GM12892 (cell line): ENCODE measurements around the gene NELL1.

Experiments
- POLR2A ChIP-seq: IDR thresholded peaks from 2 replicates; pipeline ENCODE4 v1.6.1; 2011; ENCODE audit warnings: low read depth, low read length, control low read depth
- POLR2AphosphoS5 ChIP-seq: IDR thresholded peaks from 2 replicates; pipeline ENCODE4 v1.6.1; 2011; ENCODE audit warnings: low read depth, low read length, control low read depth
- TAF1 ChIP-seq: IDR thresholded peaks from 2 replicates; pipeline ENCODE4 v1.6.1; 2011; ENCODE audit warnings: low read depth, mild to moderate bottlenecking, control low read depth, low read length, borderline replicate concordance

DNA sequence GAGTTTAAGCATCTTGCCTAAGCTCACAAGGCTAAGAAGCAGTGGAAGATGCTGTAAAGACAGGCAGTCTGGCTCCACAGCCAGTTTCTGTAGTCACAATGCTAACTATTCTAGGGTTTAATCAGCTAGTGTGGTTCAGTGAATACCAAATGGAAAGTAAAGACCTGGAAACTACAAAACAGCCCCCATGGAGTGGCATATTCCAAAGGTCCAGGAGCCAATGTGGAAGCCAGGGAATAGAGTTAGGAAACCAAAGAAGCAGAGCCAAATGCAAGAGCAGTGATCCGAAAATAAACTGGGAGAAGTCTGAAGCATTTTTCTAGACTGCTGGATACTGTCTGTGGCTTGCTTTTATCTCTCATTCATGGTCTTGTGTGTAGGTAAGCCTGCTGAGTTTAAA lies 792.3 kb downstream of the NELL1 start:
- TF ChIP-seq POLR2A (no peak), TAF1 (no peak), POLR2AphosphoS5 (no peak)
